Measurements from ENCODE around the gene FHDC1.

FHDC1 gene

GRCh38 chr4:152979731-152980330 lies 43.7 kb downstream of the FHDC1 start:
- TF ChIP-seq CTCF (conservative IDR thresholded peaks at IDR 0.05; ENCODE audit: low read depth, low read length): no peak
- no peak for DNase-seq (ENCODE audit: low read depth)
- H3K4me3 ChIP-seq (ENCODE audit: low read length): no peak overlapping the region

GRCh38 chr4:152981278-152981677 lies 45.2 kb downstream of the FHDC1 start:
- DNase-seq (ENCODE audit: low read depth): no peak

GRCh38 chr4:152981842-152982241 lies 45.7 kb downstream of the FHDC1 start:
- no peak for DNase-seq (ENCODE audit: low read depth)
- TF ChIP-seq CTCF (conservative IDR thresholded peaks at IDR 0.05; ENCODE audit: low read depth, low read length): no peak
- H3K4me3 ChIP-seq (ENCODE audit: low read length): no peak overlapping the region

More at GRCh38 chr4:152981278-152981677, 45.2 kb downstream of the FHDC1 start:
- no peak overlapping the region for H3K4me3 ChIP-seq (ENCODE audit: low read length)
- no peak for TF ChIP-seq CTCF (conservative IDR thresholded peaks at IDR 0.05; ENCODE audit: low read depth, low read length)

- TF ChIP-seq CTCF (conservative IDR thresholded peaks at IDR 0.05; ENCODE audit: low read depth, low read length): no peak
- no peak overlapping the region for H3K4me3 ChIP-seq (ENCODE audit: low read length)
- no peak for DNase-seq (ENCODE audit: low read depth)
Measured at GRCh38 chr4:152983221-152983620, 47.1 kb downstream of the FHDC1 start.

GRCh38 chr4:152983774-152984411 lies 47.8 kb downstream of the FHDC1 start:
- no peak for DNase-seq (ENCODE audit: low read depth)
- no peak overlapping the region for H3K4me3 ChIP-seq (ENCODE audit: low read length)
- no peak for TF ChIP-seq CTCF (conservative IDR thresholded peaks at IDR 0.05; ENCODE audit: low read depth, low read length)

DNA sequence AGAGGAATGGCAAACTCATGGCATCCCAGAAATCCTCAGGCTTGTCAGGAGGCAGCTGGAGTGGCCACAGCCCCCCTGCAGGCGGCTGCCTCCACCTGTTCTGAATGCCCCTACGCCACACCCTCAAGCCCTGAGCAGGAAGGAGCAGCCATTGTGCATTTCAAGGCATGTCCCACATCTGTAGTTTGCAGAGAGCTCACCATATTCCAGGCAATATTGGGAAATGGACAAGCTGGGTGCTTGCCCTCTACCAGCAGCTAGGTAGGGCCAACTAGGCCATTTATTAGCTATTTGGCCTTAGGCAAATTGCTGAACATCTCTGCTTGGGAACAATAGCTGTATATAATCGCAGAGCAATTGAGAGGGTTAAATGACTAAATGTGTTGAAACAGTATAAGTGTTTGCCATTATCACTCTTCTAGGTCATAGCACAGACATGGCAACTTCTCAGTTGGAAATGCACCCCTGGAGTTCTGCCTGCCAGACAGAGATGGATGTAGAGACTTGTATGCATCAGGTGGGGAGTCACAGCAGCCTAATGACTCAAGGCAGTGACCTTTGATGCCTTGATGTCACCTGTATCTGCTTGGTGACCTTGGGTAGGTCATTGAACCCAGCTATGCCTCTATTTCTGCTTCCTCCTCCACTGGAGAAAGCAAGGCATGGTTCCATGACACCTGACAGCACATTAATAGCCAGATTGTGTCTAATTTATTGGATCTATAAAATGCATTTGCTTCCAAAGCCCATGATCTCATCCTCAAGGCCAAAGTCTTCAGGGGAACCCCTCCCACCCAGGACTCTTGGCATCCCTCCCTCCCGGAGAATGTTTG lies 52.8 kb downstream of the FHDC1 start:
- no peak for DNase-seq (ENCODE audit: low read depth)

More for the DNA sequence above, 52.8 kb downstream of the FHDC1 start:
- H3K4me3 ChIP-seq (ENCODE audit: low read length): no peak overlapping the region
- TF ChIP-seq CTCF (conservative IDR thresholded peaks at IDR 0.05; ENCODE audit: low read depth, low read length): no peak

Data from retinal pigment epithelial cell (primary cell).